Sigmoid colon (tissue), 4 donors: ENCODE data around the gene RNF207.

ENCODE experiments used
- CTCF ChIP-seq, 4 experiments: fragments of 450-650 bp in 3 of 4; fragments of 200-600 bp in 1 of 4; IDR thresholded peaks; one replicate each; pipeline ENCODE4 v1.5.1; 2016 to 2019; ENCODE audit warnings: antibody characterized with exemption in 4 of 4, mild to moderate bottlenecking in 3 of 4, moderate library complexity in 2 of 4
- EP300 ChIP-seq, 4 donors: sonication (generic); formaldehyde crosslinking; IDR thresholded peaks; one replicate each; pipeline ENCODE4 v1.6.1; 2017; ENCODE audit warnings: antibody characterized with exemption in 4 of 4
- POLR2AphosphoS5 ChIP-seq, 4 donors: sonication (generic); formaldehyde crosslinking; IDR thresholded peaks; one replicate each; pipeline ENCODE4 v1.6.1; 2017; ENCODE audit warnings: antibody characterized with exemption in 4 of 4

- no peak for TF ChIP-seq CTCF (IDR thresholded peaks at IDR 0.05)
- TF ChIP-seq EP300 (IDR thresholded peaks at IDR 0.05), result no peak
- no peak for TF ChIP-seq POLR2AphosphoS5 (IDR thresholded peaks at IDR 0.05)
Observed at GRCh38 chr1:6253380-6253779, 47.5 kb downstream of the RNF207 start.
